NCI-H345 treated with DMSO at 0.1 percent for 48 hours (cell line): ENCODE measurements around the gene PLEKHA6.
A peak's percentile ranks its signal among the peaks of the same experiment; 100 is the strongest.

ENCODE experiments used
- DNase-seq: peaks from one replicate; lab custom pipeline; 2025; ENCODE audit not compliant: unreplicated experiment; lab: John Stamatoyannopoulos, UW

Gene PLEKHA6

DNA sequence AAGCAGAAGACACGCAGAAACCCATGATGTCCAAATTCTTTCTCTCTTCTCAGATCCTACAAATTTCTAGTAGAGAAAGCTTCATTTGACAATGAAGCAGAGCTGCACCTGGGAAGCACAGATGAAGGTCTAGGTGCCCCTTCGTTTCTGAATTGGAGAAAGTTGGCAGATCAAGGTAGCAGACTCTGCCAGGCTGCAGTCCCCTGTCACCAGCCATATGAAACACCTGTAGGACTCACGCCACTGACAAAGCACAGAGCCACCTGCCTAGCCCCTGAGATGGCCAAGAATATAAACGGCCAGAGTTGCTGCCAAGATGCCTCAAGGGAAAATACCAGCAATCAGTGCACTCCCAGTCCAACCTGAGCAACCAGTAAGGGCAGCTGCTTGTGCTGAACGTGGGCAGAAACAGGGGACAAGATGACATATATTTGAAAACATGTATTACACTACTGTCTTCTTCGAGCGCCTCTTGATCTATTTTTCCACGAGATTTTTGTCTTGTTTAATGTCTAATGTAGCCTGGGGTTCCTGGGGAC is 20.6 kb upstream of the PLEKHA6 start:
- DNase-seq = no peak

DNA sequence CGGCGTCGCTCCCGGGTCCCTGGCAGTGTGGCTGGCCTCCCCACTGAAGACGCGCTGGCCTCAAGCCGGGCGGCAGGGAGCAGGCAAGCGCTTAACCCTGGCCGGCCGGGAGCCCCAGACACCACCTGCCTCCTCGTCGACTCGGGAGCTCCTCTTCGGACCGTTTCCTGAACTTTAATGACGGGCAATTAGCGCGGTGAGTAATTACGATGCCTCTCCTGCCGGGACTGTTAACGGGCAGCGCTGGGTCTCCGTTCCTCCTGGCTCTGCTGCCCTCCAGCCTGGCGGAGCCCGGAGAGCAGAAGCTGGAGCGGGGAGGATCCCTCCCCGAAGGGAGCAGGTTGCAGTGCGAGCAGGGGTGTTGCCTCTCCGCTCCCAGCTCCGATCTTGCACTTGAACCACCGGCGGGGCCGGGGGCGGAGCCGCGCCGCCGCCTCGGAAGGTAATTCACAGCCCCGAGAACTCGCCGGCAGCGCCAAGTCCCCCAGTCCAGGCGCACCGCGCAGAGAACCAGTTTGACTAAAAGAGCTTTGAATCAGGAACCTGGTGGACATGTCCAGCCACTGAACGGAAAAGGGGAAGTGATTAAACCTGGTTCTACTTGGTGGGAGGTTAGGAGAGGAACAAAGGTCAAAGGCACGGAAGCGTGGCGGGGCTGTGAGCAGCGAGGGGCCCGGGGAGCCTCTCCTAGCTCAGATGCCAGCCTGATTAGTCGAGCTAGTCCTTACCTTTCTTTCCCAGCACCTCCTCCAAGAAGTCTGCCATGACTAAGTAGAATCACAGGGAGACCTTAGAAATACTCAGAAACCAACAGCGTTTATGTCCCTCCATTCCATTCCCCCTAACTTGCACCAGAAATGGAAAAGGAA is 18.3 kb upstream of the PLEKHA6 start:
- no peak for DNase-seq

- no peak for DNase-seq
These were observed 17.4 kb upstream of the PLEKHA6 start for GRCh38 chr1:204376919-204377799.

GRCh38 chr1:204376465-204376864 is 16.7 kb upstream of the PLEKHA6 start:
- no peak for DNase-seq

- DNase-seq = no peak
These were observed 14.2 kb upstream of the PLEKHA6 start for GRCh38 chr1:204373911-204374310.

- no peak for DNase-seq
These were observed 10.4 kb upstream of the PLEKHA6 start for GRCh38 chr1:204370176-204370575.

DNA sequence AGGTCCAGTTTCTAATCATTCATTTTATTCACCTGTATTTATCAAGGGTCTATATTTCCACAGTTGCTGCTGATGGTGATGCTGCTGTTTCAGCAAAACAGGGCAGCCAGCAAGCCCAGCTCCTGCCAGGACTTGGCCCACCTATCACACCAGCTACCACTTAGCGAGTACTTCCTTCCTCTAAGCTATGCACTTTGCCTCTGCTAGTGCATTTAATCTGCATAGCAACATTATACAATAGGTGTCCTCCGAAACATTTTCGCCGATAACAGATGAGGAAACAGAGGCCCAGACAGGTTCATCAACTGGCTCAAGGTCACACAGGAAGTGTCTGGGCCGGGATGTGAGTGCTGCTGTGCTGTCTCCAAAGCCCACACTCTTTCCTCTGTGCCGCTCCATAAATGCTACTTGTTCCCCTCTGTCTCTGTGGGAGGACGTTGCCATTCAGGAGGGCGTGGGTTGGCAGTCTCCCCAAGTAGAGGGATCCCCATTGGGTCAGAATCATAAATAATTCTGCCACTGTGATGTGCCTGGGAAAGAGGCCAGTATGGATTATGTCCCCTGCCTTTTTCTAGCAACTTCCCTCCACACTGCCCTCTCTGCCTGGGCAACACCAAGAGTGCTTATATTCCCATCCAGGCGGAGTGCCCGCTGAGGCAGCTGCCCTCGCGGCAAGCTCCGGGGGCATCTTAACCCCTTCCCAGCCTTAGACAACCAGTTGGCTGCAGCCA is 9.4 kb upstream of the PLEKHA6 start:
- no peak for DNase-seq

DNA sequence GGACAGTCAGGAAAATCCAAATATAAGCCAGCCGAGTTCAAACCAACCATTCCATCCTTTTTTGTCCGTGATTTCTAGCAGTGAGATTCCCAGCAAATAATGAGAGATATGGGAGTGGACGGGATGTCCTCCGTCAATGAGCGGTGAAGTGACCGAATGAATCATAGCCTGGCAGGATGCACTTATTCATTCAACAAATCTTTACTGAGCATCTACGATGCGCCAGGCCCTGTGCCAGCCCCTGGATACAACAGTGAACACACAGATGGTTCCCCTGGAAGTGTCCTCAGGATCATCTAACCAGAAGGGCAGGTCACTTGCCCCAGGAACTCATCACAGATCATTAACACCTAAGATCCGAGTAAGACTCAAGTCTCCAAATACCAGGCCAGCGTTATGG is 8.2 kb upstream of the PLEKHA6 start:
- DNase-seq = no peak

DNA sequence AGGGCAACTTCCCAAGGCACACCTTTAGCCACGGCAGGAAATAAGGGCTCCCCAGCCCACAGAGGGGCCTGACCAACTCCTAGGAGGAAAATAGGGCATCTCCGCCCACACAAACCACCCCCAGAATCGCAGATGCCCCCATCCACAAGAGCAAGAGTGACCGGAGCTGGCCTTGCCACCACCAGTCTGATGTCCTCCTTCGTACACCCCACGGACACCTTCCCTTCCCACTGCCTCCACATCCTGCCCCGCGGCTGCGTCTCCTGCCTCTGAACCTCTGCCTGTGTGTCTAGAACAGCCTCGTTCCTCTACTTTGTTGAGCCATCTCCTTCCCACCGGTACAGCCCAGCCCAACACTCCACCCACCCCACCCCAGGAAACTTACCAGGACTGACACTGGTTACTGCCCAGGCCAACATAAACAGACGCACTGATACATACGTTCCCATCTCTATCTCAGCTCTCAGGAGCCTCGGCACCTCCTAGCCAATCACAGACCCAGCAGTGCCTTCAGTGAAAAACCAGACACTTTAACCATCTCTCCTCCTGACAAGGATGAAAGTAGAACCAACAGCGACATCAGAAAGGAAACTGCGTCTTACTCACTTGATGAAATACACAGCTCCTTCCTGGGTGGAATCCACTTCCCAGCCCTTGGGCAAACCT is 7.6 kb upstream of the PLEKHA6 start:
- no peak for DNase-seq

GRCh38 chr1:204366759-204367158 is 7.0 kb upstream of the PLEKHA6 start:
- DNase-seq = no peak

DNA sequence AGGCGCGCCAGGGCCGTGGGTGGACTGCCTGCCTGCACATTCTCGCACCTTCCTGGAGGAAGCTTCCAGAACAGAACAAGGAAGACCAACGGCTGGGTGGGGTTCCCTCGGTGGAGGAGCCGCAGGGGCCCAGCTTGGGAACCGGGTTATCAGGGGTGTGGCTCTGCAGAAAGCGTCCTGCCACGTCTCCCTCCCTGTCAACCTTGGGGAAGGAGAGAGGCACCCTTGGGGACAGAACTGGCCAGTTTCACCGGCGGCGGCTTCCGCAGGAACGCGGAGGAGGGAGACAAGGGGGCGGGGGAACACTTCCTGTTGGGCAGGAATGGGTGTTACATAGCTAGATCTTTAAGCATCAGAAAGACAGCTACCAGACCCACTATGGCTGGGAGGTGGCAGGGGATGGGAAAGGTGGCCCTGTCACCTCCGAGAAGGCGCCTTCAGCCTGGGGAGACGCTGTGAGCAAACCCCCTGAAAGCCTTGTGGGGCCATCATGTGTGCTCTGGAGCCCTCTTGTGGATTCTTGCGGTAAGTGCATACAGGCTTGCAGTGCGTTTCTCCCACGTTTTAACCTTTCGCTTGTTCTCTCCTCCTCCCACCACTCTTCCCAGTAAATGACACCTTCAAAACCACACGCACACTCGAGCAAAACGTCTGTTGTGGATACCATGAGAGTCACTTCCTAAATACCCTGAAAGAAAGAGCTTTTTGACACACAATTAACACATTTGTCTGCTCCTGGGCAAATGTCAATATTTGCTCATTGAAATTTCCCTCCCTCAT is 3.8 kb upstream of the PLEKHA6 start:
- DNase-seq = peak; percentile 63

DNA sequence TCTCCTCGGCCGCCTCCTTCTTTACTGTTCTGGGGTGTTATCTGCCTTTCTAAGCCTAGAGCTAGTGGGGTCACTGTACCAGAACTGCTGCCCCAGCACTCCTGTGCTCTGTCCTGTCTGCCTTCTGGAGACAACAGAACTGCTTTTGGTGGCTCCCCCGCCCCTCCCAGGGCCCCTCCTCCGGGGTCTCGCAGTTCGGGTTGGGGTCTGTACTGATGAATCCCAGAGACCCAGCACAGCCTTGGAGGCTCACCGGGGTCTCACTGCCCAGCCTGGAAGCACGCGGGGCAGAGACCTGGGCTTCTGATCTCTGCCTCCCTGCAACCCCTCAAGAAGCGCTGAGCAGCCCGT is 3.2 kb upstream of the PLEKHA6 start:
- DNase-seq = no peak

GRCh38 chr1:204361781-204362180 is 2.1 kb upstream of the PLEKHA6 start:
- no peak for DNase-seq

- DNase-seq = no peak
These were observed 1.6 kb upstream of the PLEKHA6 start for GRCh38 chr1:204361341-204361771.

GRCh38 chr1:204360314-204360713 is 585 bp upstream of the PLEKHA6 start:
- no peak for DNase-seq

GRCh38 chr1:204359131-204359473 is 627 bp downstream of the PLEKHA6 start:
- DNase-seq = no peak

GRCh38 chr1:204358605-204359004 is 1.1 kb downstream of the PLEKHA6 start:
- no peak for DNase-seq

- no peak for DNase-seq
These were observed 1.9 kb downstream of the PLEKHA6 start for GRCh38 chr1:204357551-204358490.

GRCh38 chr1:204356997-204357396 is 2.7 kb downstream of the PLEKHA6 start:
- no peak for DNase-seq
